Measurements from ENCODE around the gene BCAS2. TPM values are rescaled to one million over a fixed set of nuclear protein-coding genes. Genes with fewer than 3 reads are reported as not detected.
A peak's percentile ranks its signal among the peaks of the same experiment; 100 is the strongest.
"Not testable (repeated sequence)": the region's sequence is repeated elsewhere in the genome, so short reads cannot be mapped to it uniquely, and the experiment has no call there.

Gene BCAS2
- total RNA-seq, 1 donor from 2014 or later = 39.5 TPM

DNA sequence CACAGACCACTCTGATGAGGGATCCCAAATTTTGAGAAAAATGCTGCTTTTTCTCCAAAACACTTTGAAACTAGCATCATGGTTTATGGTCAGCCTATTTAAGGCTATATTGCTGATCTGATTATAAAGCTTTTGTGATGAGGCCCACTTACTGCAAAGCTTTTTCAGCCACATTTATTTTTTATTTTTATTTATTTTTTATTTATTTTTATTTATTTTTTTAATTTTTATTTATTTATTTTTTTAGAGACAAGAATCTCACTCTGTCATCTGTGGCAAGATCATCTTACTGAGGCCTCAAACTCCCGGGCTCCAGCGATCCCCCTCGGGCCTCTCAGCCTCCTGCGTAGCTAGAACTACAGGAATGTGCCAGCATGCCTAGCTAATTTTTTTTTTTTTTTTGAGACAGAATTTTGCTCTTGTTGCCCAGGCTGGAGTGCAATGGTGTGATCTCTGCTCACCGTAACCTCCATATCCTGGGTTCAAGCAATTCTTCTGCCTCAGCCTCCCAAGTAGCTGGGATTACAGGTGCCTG lies 5.2 kb upstream of the BCAS2 start:
- H3K4me3 Mint-ChIP-seq = no peak overlapping the region
- TF ChIP-seq, protein P1, sequence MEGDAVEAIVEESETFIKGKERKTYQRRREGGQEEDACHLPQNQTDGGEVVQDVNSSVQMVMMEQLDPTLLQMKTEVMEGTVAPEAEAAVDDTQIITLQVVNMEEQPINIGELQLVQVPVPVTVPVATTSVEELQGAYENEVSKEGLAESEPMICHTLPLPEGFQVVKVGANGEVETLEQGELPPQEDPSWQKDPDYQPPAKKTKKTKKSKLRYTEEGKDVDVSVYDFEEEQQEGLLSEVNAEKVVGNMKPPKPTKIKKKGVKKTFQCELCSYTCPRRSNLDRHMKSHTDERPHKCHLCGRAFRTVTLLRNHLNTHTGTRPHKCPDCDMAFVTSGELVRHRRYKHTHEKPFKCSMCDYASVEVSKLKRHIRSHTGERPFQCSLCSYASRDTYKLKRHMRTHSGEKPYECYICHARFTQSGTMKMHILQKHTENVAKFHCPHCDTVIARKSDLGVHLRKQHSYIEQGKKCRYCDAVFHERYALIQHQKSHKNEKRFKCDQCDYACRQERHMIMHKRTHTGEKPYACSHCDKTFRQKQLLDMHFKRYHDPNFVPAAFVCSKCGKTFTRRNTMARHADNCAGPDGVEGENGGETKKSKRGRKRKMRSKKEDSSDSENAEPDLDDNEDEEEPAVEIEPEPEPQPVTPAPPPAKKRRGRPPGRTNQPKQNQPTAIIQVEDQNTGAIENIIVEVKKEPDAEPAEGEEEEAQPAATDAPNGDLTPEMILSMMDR (IDR thresholded peaks at IDR 0.05; ENCODE audit: unreplicated experiment) = no peak
- H3K4me1 Mint-ChIP-seq = peaks cover 21% of the 10 kb centered on the region
- DNase-seq (ENCODE audit: low spot score in 2 of 2, unreplicated experiment in 2 of 2) = no peak
- no peaks in the 10 kb centered on the region for H3K9me3 Mint-ChIP-seq
- peaks cover 2% of the 10 kb centered on the region for H3K27me3 Mint-ChIP-seq (ENCODE audit: low read depth)
- no peaks in the 10 kb centered on the region for H3K36me3 Mint-ChIP-seq
- no peak overlapping the region for H3K27ac Mint-ChIP-seq

DNA sequence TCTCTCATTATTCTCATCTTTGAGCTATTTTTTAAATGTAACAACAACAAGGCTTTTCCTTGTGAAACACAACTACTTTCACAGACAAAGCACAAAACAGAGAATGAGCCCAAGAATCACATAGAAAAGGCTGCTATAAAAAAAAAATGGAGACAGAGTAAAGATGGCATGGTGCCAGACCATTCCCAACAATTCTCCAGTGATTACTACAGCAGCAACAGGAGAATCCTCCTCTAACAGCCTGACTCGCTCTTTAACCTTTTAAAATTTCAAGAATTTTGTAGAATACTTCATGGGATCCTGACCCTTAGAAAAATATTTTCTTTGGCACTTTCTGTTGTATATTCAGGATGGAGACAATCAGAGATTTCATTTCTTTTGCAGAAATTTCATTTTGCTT lies 3.8 kb upstream of the BCAS2 start:
- Mint-ChIP-seq H3K4me3 (no peak overlapping the region), H3K27ac (peak overlapping the region; percentile 53), H3K4me1 (peaks cover 27% of the 10 kb centered on the region), H3K36me3 (no peaks in the 10 kb centered on the region), H3K9me3 (no peaks in the 10 kb centered on the region), H3K27me3 (ENCODE audit: low read depth) (peaks cover 2% of the 10 kb centered on the region)
- DNase-seq (ENCODE audit: low spot score in 2 of 2, unreplicated experiment in 2 of 2) = no peak
- TF ChIP-seq, protein P1 (IDR thresholded peaks at IDR 0.05; ENCODE audit: unreplicated experiment) = no peak

DNA sequence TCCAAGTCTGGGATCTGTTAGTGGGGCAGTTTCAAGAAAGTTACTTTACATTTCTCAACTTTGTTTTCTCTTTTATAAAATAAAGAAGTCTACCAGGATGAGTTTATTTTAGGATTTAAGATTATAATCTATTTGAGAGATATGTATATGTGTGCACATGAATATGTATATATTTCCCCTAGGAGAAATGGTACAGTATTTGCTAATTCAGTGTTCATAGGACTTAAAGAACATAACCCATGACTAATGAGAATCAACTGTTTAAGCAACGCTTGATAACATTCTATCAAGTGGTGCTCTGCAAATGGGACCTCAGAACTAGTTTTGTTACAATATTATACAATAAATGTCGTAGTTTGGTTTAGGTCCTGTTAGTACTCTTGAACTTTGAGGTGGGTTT lies 7.0 kb downstream of the BCAS2 start:
- H3K4me3 Mint-ChIP-seq = no peak overlapping the region
- H3K27me3 Mint-ChIP-seq (ENCODE audit: low read depth) = no peaks in the 10 kb centered on the region
- no peak overlapping the region for H3K27ac Mint-ChIP-seq
- H3K9me3 Mint-ChIP-seq = no peaks in the 10 kb centered on the region
- peaks cover 38% of the 10 kb centered on the region for H3K36me3 Mint-ChIP-seq
- TF ChIP-seq, protein P1 (IDR thresholded peaks at IDR 0.05; ENCODE audit: unreplicated experiment) = no peak
- DNase-seq (ENCODE audit: low spot score in 2 of 2, unreplicated experiment in 2 of 2) = no peak
- no peaks in the 10 kb centered on the region for H3K4me1 Mint-ChIP-seq

DNA sequence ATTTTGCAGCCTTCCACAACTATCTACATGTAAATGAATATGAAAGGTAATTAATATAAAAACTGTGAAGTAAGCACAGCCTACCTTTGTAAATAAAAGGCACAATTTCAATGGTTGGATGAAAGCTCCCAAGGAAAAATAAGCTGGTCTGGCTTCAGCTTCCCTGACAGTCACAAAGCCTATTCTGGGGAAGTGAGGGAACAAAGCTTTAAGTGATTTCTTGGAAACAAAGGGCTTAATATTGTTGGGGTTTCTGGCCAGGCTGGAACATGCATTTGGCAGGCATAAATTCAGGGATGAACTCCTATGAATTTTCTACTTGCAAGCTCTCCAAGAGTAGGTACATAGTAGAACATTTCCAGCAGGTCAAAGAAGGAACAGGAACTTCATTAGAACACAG lies 17.3 kb downstream of the BCAS2 start:
- Mint-ChIP-seq H3K27ac (no peak overlapping the region), H3K4me1 (no peaks in the 10 kb centered on the region), H3K27me3 (ENCODE audit: low read depth) (no peaks in the 10 kb centered on the region), H3K9me3 (peaks cover 10% of the 10 kb centered on the region), H3K4me3 (no peak overlapping the region), H3K36me3 (peaks cover 47% of the 10 kb centered on the region)
- TF ChIP-seq, protein P1 (IDR thresholded peaks at IDR 0.05; ENCODE audit: unreplicated experiment) = no peak
- DNase-seq (ENCODE audit: low spot score in 2 of 2, unreplicated experiment in 2 of 2) = no peak

DNA sequence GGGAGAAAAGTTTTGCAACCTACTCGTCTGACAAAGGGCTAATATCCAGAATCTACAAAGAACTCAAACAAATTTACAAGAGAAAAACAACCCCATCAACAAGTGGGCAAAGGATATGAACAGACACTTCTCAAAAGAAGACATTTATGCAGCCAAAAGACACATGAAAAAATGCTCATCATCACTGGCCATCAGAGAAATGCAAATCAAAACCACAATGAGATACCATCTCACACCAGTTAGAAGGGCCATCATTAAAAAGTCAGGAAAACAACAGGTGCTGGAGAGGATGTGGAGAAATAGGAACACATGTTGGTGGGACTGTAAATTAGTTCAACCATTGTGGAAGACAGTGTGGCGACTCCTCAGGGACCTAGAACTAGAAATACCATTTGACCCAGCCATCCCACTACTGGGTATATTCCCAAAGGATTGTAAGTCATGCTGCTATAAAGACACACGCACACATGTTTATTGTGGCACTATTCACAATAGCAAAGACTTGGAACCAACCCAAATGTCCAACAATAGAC lies 18.4 kb downstream of the BCAS2 start:
- Mint-ChIP-seq H3K36me3 (peaks cover 44% of the 10 kb centered on the region), H3K9me3 (peaks cover 10% of the 10 kb centered on the region)
- H3K27me3 Mint-ChIP-seq (ENCODE audit: low read depth); H3K4me1 Mint-ChIP-seq; H3K27ac Mint-ChIP-seq; H3K4me3 Mint-ChIP-seq; DNase-seq (ENCODE audit: low spot score in 2 of 2, unreplicated experiment in 2 of 2): not testable (repeated sequence)

DNA sequence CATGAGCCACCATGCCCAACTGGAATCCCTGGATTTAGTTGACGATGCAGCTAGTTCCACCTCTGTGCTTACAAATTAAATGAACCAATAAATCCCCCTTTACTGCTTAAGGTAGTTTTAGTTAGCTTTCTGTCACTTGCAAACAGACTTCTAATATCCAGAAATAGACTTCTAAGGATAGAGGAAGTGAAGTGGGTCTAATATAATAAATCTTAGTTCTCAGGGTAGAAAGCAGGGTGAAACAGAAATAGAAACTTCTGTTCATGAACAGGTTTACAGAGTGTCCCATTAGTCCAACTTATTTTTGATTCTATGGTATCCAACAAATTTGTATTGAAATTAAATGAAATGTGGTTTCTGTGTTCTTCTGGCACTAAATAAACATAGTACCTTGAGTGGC lies 20.1 kb downstream of the BCAS2 start:
- Mint-ChIP-seq H3K9me3 (peaks cover 10% of the 10 kb centered on the region), H3K4me1 (no peaks in the 10 kb centered on the region), H3K27me3 (ENCODE audit: low read depth) (no peaks in the 10 kb centered on the region), H3K27ac (no peak overlapping the region), H3K36me3 (peaks cover 29% of the 10 kb centered on the region), H3K4me3 (no peak overlapping the region)
- TF ChIP-seq, protein P1 (IDR thresholded peaks at IDR 0.05; ENCODE audit: unreplicated experiment) = no peak
- no peak for DNase-seq (ENCODE audit: low spot score in 2 of 2, unreplicated experiment in 2 of 2)

All from mesothelial cell of epicardium (in vitro differentiated cells).